CD4-positive, alpha-beta T cell (primary cell): ENCODE data around the gene XYLT1. TPM values are rescaled to one million over a fixed set of nuclear protein-coding genes. Genes with fewer than 3 reads are reported as not detected.
"Not testable (repeated sequence)": the region's sequence is repeated elsewhere in the genome, so short reads cannot be mapped to it uniquely, and the experiment has no call there.

ENCODE experiments used
- ATAC-seq: fragments of 200-7000 bp; cut with Tn5 transposase; one replicate; pipeline ENCODE4 v1.10.0; 2022; ENCODE audit warnings: mild to moderate bottlenecking; ENCODE audit not compliant: poor library complexity
- CTCF ChIA-PET: fragments of 350-600 bp; sonication (Branson Sonifier 250); formaldehyde crosslinking; loops from one replicate; lab custom pipeline; 2021; ENCODE audit warnings: antibody characterized with exemption, inconsistent platforms; lab: Charles Lee
- POLR2A ChIA-PET: fragments of 350-600 bp; sonication (Branson Sonifier 250); formaldehyde crosslinking; loops from one replicate; lab custom pipeline; 2021; ENCODE audit warnings: antibody characterized with exemption, inconsistent platforms; lab: Charles Lee
- DNase-seq, 14 experiments: peaks; one replicate each; pipeline ENCODE4 v3.0.0-alpha.2; 2013 to 2020; ENCODE audit warnings: mixed read lengths in 2 of 14
- H3K27ac ChIP-seq, 2 donors: one replicate each; pipeline versions ENCODE4 v1.5.1 to v1.7.0; 2013; ENCODE audit warnings: low read length in 2 of 2, low read depth in 1 of 2, mild to moderate bottlenecking in 1 of 2
- H3K27me3 ChIP-seq, 2 experiments: 1 replicate in 1 of 2; 2 replicates in 1 of 2; pipeline versions ENCODE4 v1.6.1 to v1.7.0; 2013; ENCODE audit warnings: low read length in 2 of 2, control low read depth in 1 of 2, mild to moderate bottlenecking in 1 of 2, moderate library complexity in 1 of 2; ENCODE audit not compliant: insufficient read depth in 2 of 2, control insufficient read depth in 1 of 2
- H3K36me3 ChIP-seq: one replicate; pipeline ENCODE4 v1.6.1; 2013; ENCODE audit warnings: low read length, control low read depth; ENCODE audit not compliant: insufficient read depth
- H3K4me1 ChIP-seq: one replicate; pipeline ENCODE4 v1.6.1; 2013; ENCODE audit warnings: low read length, control low read depth; ENCODE audit not compliant: insufficient read depth
- H3K4me3 ChIP-seq: one replicate; pipeline ENCODE4 v1.5.1; 2013; ENCODE audit warnings: mild to moderate bottlenecking, low read length, moderate library complexity
- H3K9me3 ChIP-seq, 2 experiments: 1 replicate in 1 of 2; 2 replicates in 1 of 2; pipeline versions ENCODE4 v1.6.1 to v1.7.0; 2013; ENCODE audit warnings: low read length in 2 of 2, mild to moderate bottlenecking in 2 of 2, control low read depth in 1 of 2, moderate library complexity in 1 of 2; ENCODE audit not compliant: control insufficient read depth in 1 of 2, insufficient read depth in 1 of 2
- H3K27ac Mint-ChIP-seq: one replicate; pipeline ENCODE4 v1.8.0; 2020; ENCODE audit warnings: mixed read lengths
- H3K27me3 Mint-ChIP-seq: one replicate; pipeline ENCODE4 v1.8.0; 2021; ENCODE audit warnings: mixed read lengths
- H3K36me3 Mint-ChIP-seq: one replicate; pipeline ENCODE4 v1.8.0; 2021; ENCODE audit warnings: low read depth, mixed read lengths
- H3K4me1 Mint-ChIP-seq: one replicate; pipeline ENCODE4 v1.8.0; 2021; ENCODE audit warnings: low read depth, mixed read lengths
- H3K4me3 Mint-ChIP-seq: one replicate; pipeline ENCODE4 v1.8.0; 2020; ENCODE audit warnings: mild to moderate bottlenecking, mixed read lengths
- H3K9me3 Mint-ChIP-seq: one replicate; pipeline ENCODE4 v1.8.0; 2020; ENCODE audit warnings: mixed read lengths
- CTCF ChIP-seq: fragments of 200-600 bp; IDR thresholded peaks from one replicate; pipeline ENCODE4 v1.8.0; 2022; ENCODE audit warnings: antibody characterized with exemption, mild to moderate bottlenecking
- intact Hi-C, 2 experiments: fragments of 100-400 bp; cut with DNase I in 1 of 2; cut with micrococcal nuclease in 1 of 2; formaldehyde crosslinking; loops; one replicate each; pipeline versions ENCODE4 v1.15.1 to v1.9.0; 2023 to 2025; cut with DNase I, micrococcal nuclease
- total RNA-seq, 174 experiments: library from RNA in 2 of 174; stranded (reverse) in 2 of 174; gene quantifications; one replicate each; pipeline ENCODE4 v1.2.3 and lab custom pipeline; 2021 to 2026

Gene XYLT1
- total RNA-seq, 2 experiments from 2014 or later, result 26.0 to 27.1 TPM

GRCh38 chr16:17481736-17482135 is 11.0 kb upstream of the XYLT1 start:
- no peaks in the 10 kb centered on the region for H3K36me3 Mint-ChIP-seq
- H3K9me3 Mint-ChIP-seq, result no peaks in the 10 kb centered on the region
- Histone ChIP-seq H3K4me1 (peaks cover 3% of the 10 kb centered on the region), H3K27ac (no peak overlapping the region), H3K27me3 (peaks cover 0 to 2% of the 10 kb centered on the region in 2 experiments), H3K4me3 (no peak overlapping the region), H3K36me3 (no peaks in the 10 kb centered on the region), H3K9me3 (no peaks in the 10 kb centered on the region)
- no peak for TF ChIP-seq CTCF
- POLR2A ChIA-PET, result interaction anchor here (0.9 to 1.1 kb wide), 2 partner anchors 32 to 131 kb away, joined by 3 read pairs; no protein-coding TSS in a partner anchor
- H3K27me3 Mint-ChIP-seq, result peaks cover 17% of the 10 kb centered on the region
- DNase-seq (no peak), ATAC-seq (no peak)
- no peak overlapping the region for H3K4me3 Mint-ChIP-seq
- intact Hi-C loops, result loop anchor here in 1 of 2 experiments (10.0 kb wide), 1 partner anchor 53 kb away; no protein-coding TSS in a partner anchor
- peaks cover 3% of the 10 kb centered on the region for H3K4me1 Mint-ChIP-seq
- CTCF ChIA-PET, result interaction anchor here (0.6 kb wide), 1 partner anchor 1494 kb away, joined by 4 read pairs; no protein-coding TSS in a partner anchor
- H3K27ac Mint-ChIP-seq, result no peak overlapping the region

GRCh38 chr16:17477260-17477545 is 6.4 kb upstream of the XYLT1 start:
- intact Hi-C loops, result loop anchor here (2.0 to 10.0 kb wide), 9 partner anchors 14 to 1588 kb away; partner anchors contain the start of gene COQ7 (in 1 of the 2)
- H3K36me3 ChIP-seq, H3K9me3 ChIP-seq, H3K9me3 Mint-ChIP-seq, H3K27me3 ChIP-seq, H3K27ac Mint-ChIP-seq, H3K4me3 ChIP-seq, ATAC-seq, H3K36me3 Mint-ChIP-seq, H3K27me3 Mint-ChIP-seq, POLR2A ChIA-PET, DNase-seq, H3K27ac ChIP-seq, H3K4me3 Mint-ChIP-seq: not testable (repeated sequence)
- peaks cover 20% of the 10 kb centered on the region for H3K4me1 ChIP-seq
- CTCF ChIA-PET, result interaction anchor here (1.0 kb wide), 1 partner anchor 102 kb away, joined by 5 read pairs; no protein-coding TSS in a partner anchor
- H3K4me1 Mint-ChIP-seq, result peaks cover 33% of the 10 kb centered on the region

- no peaks in the 10 kb centered on the region for H3K36me3 ChIP-seq
- peak; percentile 24 to 77 (median 42) for DNase-seq
- Mint-ChIP-seq H3K4me1 (peaks cover 33% of the 10 kb centered on the region), H3K4me3 (no peak overlapping the region), H3K27me3 (peaks cover 7% of the 10 kb centered on the region), H3K36me3 (no peaks in the 10 kb centered on the region), H3K27ac (no peak overlapping the region), H3K9me3 (no peaks in the 10 kb centered on the region)
- ATAC-seq, result peak; percentile 85
- H3K4me1 ChIP-seq, result peaks cover 20% of the 10 kb centered on the region
- POLR2A ChIA-PET, result no interaction called here
- CTCF ChIA-PET, result interaction anchor here (1.0 kb wide), 1 partner anchor 103 kb away, joined by 5 read pairs; no protein-coding TSS in a partner anchor
- H3K27ac ChIP-seq, result no peak overlapping the region
- intact Hi-C loops, result loop anchor here (2.0 to 10.0 kb wide), 9 partner anchors 14 to 1588 kb away; partner anchors contain the start of gene COQ7 (in 1 of the 2)
- H3K27me3 ChIP-seq, result peaks cover 0 to 2% of the 10 kb centered on the region in 2 experiments
- TF ChIP-seq CTCF, result peak; percentile 73
- H3K9me3 ChIP-seq, result no peaks in the 10 kb centered on the region
- no peak overlapping the region for H3K4me3 ChIP-seq
Observed at GRCh38 chr16:17476414-17477259, 5.9 kb upstream of the XYLT1 start.
